Neutrophil (primary cell): ENCODE measurements around the gene MAPKAPK2.

Experiments
- H3K27ac ChIP-seq: fragments of 200-600 bp; sonication (generic); 2 replicates; pipeline ENCODE4 v1.5.1; 2016; ENCODE audit warnings: mild to moderate bottlenecking, moderate library complexity
- H3K27me3 ChIP-seq: fragments of 200-600 bp; sonication (generic); 2 replicates; pipeline ENCODE4 v1.6.0; 2016; ENCODE audit warnings: mild to moderate bottlenecking
- H3K36me3 ChIP-seq: fragments of 200-600 bp; sonication (generic); 2 replicates; pipeline ENCODE4 v1.5.1; 2017
- H3K4me1 ChIP-seq, 2 experiments: fragments of 200-600 bp in 1 of 2; sonication (generic) in 1 of 2; 1 replicate in 1 of 2; 2 replicates in 1 of 2; pipeline versions ENCODE4 v1.5.1 to v1.6.1; 2013 to 2016; ENCODE audit warnings: low read depth in 1 of 2, low read length in 1 of 2, mild to moderate bottlenecking in 1 of 2, moderate library complexity in 1 of 2; ENCODE audit not compliant: control insufficient read depth in 1 of 2, insufficient read depth in 1 of 2
- H3K4me3 ChIP-seq, 2 experiments: fragments of 200-600 bp in 1 of 2; sonication (generic) in 1 of 2; 1 replicate in 1 of 2; 2 replicates in 1 of 2; pipeline ENCODE4 v1.5.1; 2013 to 2016; ENCODE audit warnings: low read depth in 1 of 2, low read length in 1 of 2, mild to moderate bottlenecking in 1 of 2, moderate library complexity in 1 of 2
- H3K9me3 ChIP-seq: fragments of 200-600 bp; sonication (generic); 2 replicates; pipeline ENCODE4 v1.5.1; 2016
- CTCF ChIP-seq: fragments of 200-600 bp; sonication (generic); IDR thresholded peaks from 2 replicates; pipeline ENCODE4 v1.5.1; 2016; ENCODE audit warnings: antibody characterized with exemption

MAPKAPK2 gene

GRCh38 chr1:206770531-206771337 lies 86.0 kb downstream of the MAPKAPK2 start, which contains the start of gene IL19:
Gene IL19 (plus strand): TSS chr1:206770773. CDS start chr1:206836663, 65,890 bp downstream.
- H3K36me3 ChIP-seq: no peaks in the 10 kb centered on the region
- TF ChIP-seq CTCF: no peak
- H3K27me3 ChIP-seq: no peaks in the 10 kb centered on the region
- H3K27ac ChIP-seq: no peak within 1 kb of the TSS
- H3K4me3 ChIP-seq: no peak within 1 kb of the TSS
- no peaks in the 10 kb centered on the region for H3K9me3 ChIP-seq
- peaks cover 31 to 38% of the 10 kb centered on the region in 2 experiments for H3K4me1 ChIP-seq

- Histone ChIP-seq H3K27ac (no peak overlapping the region), H3K4me1 (peaks cover 27 to 33% of the 10 kb centered on the region in 2 experiments), H3K4me3 (no peak overlapping the region), H3K27me3 (no peaks in the 10 kb centered on the region), H3K36me3 (no peaks in the 10 kb centered on the region), H3K9me3 (no peaks in the 10 kb centered on the region)
- TF ChIP-seq CTCF: no peak
Observed at GRCh38 chr1:206771338-206771692, 86.6 kb downstream of the MAPKAPK2 start.

- Histone ChIP-seq H3K9me3 (no peaks in the 10 kb centered on the region), H3K4me3 (no peak within 1 kb of the TSS), H3K27me3 (no peaks in the 10 kb centered on the region), H3K4me1 (peaks cover 23 to 26% of the 10 kb centered on the region in 2 experiments), H3K27ac (no peak within 1 kb of the TSS), H3K36me3 (no peaks in the 10 kb centered on the region)
- no peak for TF ChIP-seq CTCF
Observed at GRCh38 chr1:206772243-206772937, 87.7 kb downstream of the MAPKAPK2 start, which contains the start of gene IL10. Gene IL10 (minus strand): TSS chr1:206772494. CDS start chr1:206772435, 59 bp downstream.

GRCh38 chr1:206774093-206774492 lies 89.4 kb downstream of the MAPKAPK2 start:
- Histone ChIP-seq H3K36me3 (no peaks in the 10 kb centered on the region), H3K9me3 (no peaks in the 10 kb centered on the region), H3K4me1 (peaks cover 23 to 26% of the 10 kb centered on the region in 2 experiments), H3K27me3 (no peaks in the 10 kb centered on the region), H3K4me3 (no peak overlapping the region), H3K27ac (no peak overlapping the region)
- no peak for TF ChIP-seq CTCF

GRCh38 chr1:206776229-206776628 lies 91.5 kb downstream of the MAPKAPK2 start:
- no peaks in the 10 kb centered on the region for H3K9me3 ChIP-seq
- no peak overlapping the region for H3K4me3 ChIP-seq
- no peaks in the 10 kb centered on the region for H3K36me3 ChIP-seq
- no peak overlapping the region for H3K27ac ChIP-seq
- H3K4me1 ChIP-seq: peaks cover 15 to 16% of the 10 kb centered on the region in 2 experiments
- H3K27me3 ChIP-seq: no peaks in the 10 kb centered on the region
- TF ChIP-seq CTCF: no peak
